Measurements from ENCODE around the gene PACRG.

The PACRG gene

GRCh38 chr6:163230901-163231300, 503.1 kb downstream of the PACRG start:
- H3K27ac ChIP-seq (ENCODE audit: insufficient read depth, low read depth, low read length, poor library complexity, severe bottlenecking) = no peak overlapping the region
- H3K4me3 ChIP-seq (ENCODE audit: insufficient read depth, low read depth, low read length) = no peak overlapping the region
- no peaks in the 10 kb centered on the region for H3K36me3 ChIP-seq (ENCODE audit: control insufficient read depth, insufficient read depth, low read length)
- no peaks in the 10 kb centered on the region for H3K27me3 ChIP-seq (ENCODE audit: control insufficient read depth, insufficient read depth, low read length, poor library complexity, severe bottlenecking)
- H3K9me3 ChIP-seq (ENCODE audit: control insufficient read depth, low read length) = no peaks in the 10 kb centered on the region
- no peaks in the 10 kb centered on the region for H3K4me1 ChIP-seq (ENCODE audit: control insufficient read depth, insufficient read depth, low read length)
- WGBS, 2 experiments = 92 to 95% methylated on average over 9 of the region's 9 CpGs

- Histone ChIP-seq H3K27ac (ENCODE audit: insufficient read depth, low read depth, low read length, poor library complexity, severe bottlenecking) (no peak overlapping the region), H3K4me1 (ENCODE audit: control insufficient read depth, insufficient read depth, low read length) (no peaks in the 10 kb centered on the region), H3K27me3 (ENCODE audit: control insufficient read depth, insufficient read depth, low read length, poor library complexity, severe bottlenecking) (no peaks in the 10 kb centered on the region), H3K4me3 (ENCODE audit: insufficient read depth, low read depth, low read length) (no peak overlapping the region), H3K36me3 (ENCODE audit: control insufficient read depth, insufficient read depth, low read length) (no peaks in the 10 kb centered on the region), H3K9me3 (ENCODE audit: control insufficient read depth, low read length) (no peaks in the 10 kb centered on the region)
- WGBS, 2 experiments = 87 to 93% methylated on average over 10 of the region's 10 CpGs
Observed at GRCh38 chr6:163231356-163232014, 503.7 kb downstream of the PACRG start.

- Histone ChIP-seq H3K4me3 (ENCODE audit: insufficient read depth, low read depth, low read length) (no peak overlapping the region), H3K4me1 (ENCODE audit: control insufficient read depth, insufficient read depth, low read length) (no peaks in the 10 kb centered on the region), H3K36me3 (ENCODE audit: control insufficient read depth, insufficient read depth, low read length) (no peaks in the 10 kb centered on the region), H3K27me3 (ENCODE audit: control insufficient read depth, insufficient read depth, low read length, poor library complexity, severe bottlenecking) (no peaks in the 10 kb centered on the region), H3K27ac (ENCODE audit: insufficient read depth, low read depth, low read length, poor library complexity, severe bottlenecking) (no peak overlapping the region), H3K9me3 (ENCODE audit: control insufficient read depth, low read length) (no peaks in the 10 kb centered on the region)
- 91% methylated on average over 7 of the region's 7 CpGs for WGBS, 2 experiments
Observed at GRCh38 chr6:163232015-163232523, 504.3 kb downstream of the PACRG start.

GRCh38 chr6:163232649-163233048, 504.9 kb downstream of the PACRG start:
- WGBS, 2 experiments = 83 to 84% methylated on average over 6 of the region's 6 CpGs
- Histone ChIP-seq H3K4me1 (ENCODE audit: control insufficient read depth, insufficient read depth, low read length) (no peaks in the 10 kb centered on the region), H3K4me3 (ENCODE audit: insufficient read depth, low read depth, low read length) (no peak overlapping the region), H3K27ac (ENCODE audit: insufficient read depth, low read depth, low read length, poor library complexity, severe bottlenecking) (no peak overlapping the region), H3K36me3 (ENCODE audit: control insufficient read depth, insufficient read depth, low read length) (no peaks in the 10 kb centered on the region), H3K27me3 (ENCODE audit: control insufficient read depth, insufficient read depth, low read length, poor library complexity, severe bottlenecking) (no peaks in the 10 kb centered on the region), H3K9me3 (ENCODE audit: control insufficient read depth, low read length) (no peaks in the 10 kb centered on the region)

- 100% methylated on average over 1 of the region's 2 CpGs; no CpG with 5 or more reads in 1 of the 2 experiments for WGBS, 2 experiments
- Histone ChIP-seq H3K27ac (ENCODE audit: insufficient read depth, low read depth, low read length, poor library complexity, severe bottlenecking) (no peak overlapping the region), H3K9me3 (ENCODE audit: control insufficient read depth, low read length) (no peaks in the 10 kb centered on the region), H3K27me3 (ENCODE audit: control insufficient read depth, insufficient read depth, low read length, poor library complexity, severe bottlenecking) (no peaks in the 10 kb centered on the region), H3K36me3 (ENCODE audit: control insufficient read depth, insufficient read depth, low read length) (no peaks in the 10 kb centered on the region), H3K4me3 (ENCODE audit: insufficient read depth, low read depth, low read length) (no peak overlapping the region), H3K4me1 (ENCODE audit: control insufficient read depth, insufficient read depth, low read length) (no peaks in the 10 kb centered on the region)
Observed at GRCh38 chr6:163237110-163237509, 509.3 kb downstream of the PACRG start.

- Histone ChIP-seq H3K4me1 (ENCODE audit: control insufficient read depth, insufficient read depth, low read length) (peaks cover 3% of the 10 kb centered on the region), H3K9me3 (ENCODE audit: control insufficient read depth, low read length) (no peaks in the 10 kb centered on the region), H3K4me3 (ENCODE audit: insufficient read depth, low read depth, low read length) (no peak overlapping the region), H3K27ac (ENCODE audit: insufficient read depth, low read depth, low read length, poor library complexity, severe bottlenecking) (no peak overlapping the region), H3K36me3 (ENCODE audit: control insufficient read depth, insufficient read depth, low read length) (no peaks in the 10 kb centered on the region), H3K27me3 (ENCODE audit: control insufficient read depth, insufficient read depth, low read length, poor library complexity, severe bottlenecking) (no peaks in the 10 kb centered on the region)
- WGBS, 2 experiments = 92% methylated on average over 19 of the region's 19 CpGs
Observed at GRCh38 chr6:163239572-163240340, 512.0 kb downstream of the PACRG start.

- no peak overlapping the region for H3K4me3 ChIP-seq (ENCODE audit: insufficient read depth, low read depth, low read length)
- H3K27me3 ChIP-seq (ENCODE audit: control insufficient read depth, insufficient read depth, low read length, poor library complexity, severe bottlenecking) = no peaks in the 10 kb centered on the region
- WGBS, 2 experiments = 94 to 95% methylated on average over 17 of the region's 17 CpGs
- H3K4me1 ChIP-seq (ENCODE audit: control insufficient read depth, insufficient read depth, low read length) = peaks cover 3% of the 10 kb centered on the region
- no peaks in the 10 kb centered on the region for H3K36me3 ChIP-seq (ENCODE audit: control insufficient read depth, insufficient read depth, low read length)
- no peak overlapping the region for H3K27ac ChIP-seq (ENCODE audit: insufficient read depth, low read depth, low read length, poor library complexity, severe bottlenecking)
- no peaks in the 10 kb centered on the region for H3K9me3 ChIP-seq (ENCODE audit: control insufficient read depth, low read length)
Observed at GRCh38 chr6:163240556-163240955, 512.8 kb downstream of the PACRG start.

GRCh38 chr6:163241683-163242082, 513.9 kb downstream of the PACRG start:
- Histone ChIP-seq H3K36me3 (ENCODE audit: control insufficient read depth, insufficient read depth, low read length) (no peaks in the 10 kb centered on the region), H3K4me3 (ENCODE audit: insufficient read depth, low read depth, low read length) (no peak overlapping the region), H3K27me3 (ENCODE audit: control insufficient read depth, insufficient read depth, low read length, poor library complexity, severe bottlenecking) (no peaks in the 10 kb centered on the region), H3K4me1 (ENCODE audit: control insufficient read depth, insufficient read depth, low read length) (peaks cover 3% of the 10 kb centered on the region), H3K9me3 (ENCODE audit: control insufficient read depth, low read length) (no peaks in the 10 kb centered on the region), H3K27ac (ENCODE audit: insufficient read depth, low read depth, low read length, poor library complexity, severe bottlenecking) (no peak overlapping the region)
- 79% methylated on average over 4 of the region's 4 CpGs for WGBS, 2 experiments

- H3K4me1 ChIP-seq (ENCODE audit: control insufficient read depth, insufficient read depth, low read length) = peaks cover 3% of the 10 kb centered on the region
- H3K4me3 ChIP-seq (ENCODE audit: insufficient read depth, low read depth, low read length) = no peak overlapping the region
- H3K36me3 ChIP-seq (ENCODE audit: control insufficient read depth, insufficient read depth, low read length) = no peaks in the 10 kb centered on the region
- H3K27me3 ChIP-seq (ENCODE audit: control insufficient read depth, insufficient read depth, low read length, poor library complexity, severe bottlenecking) = no peaks in the 10 kb centered on the region
- H3K27ac ChIP-seq (ENCODE audit: insufficient read depth, low read depth, low read length, poor library complexity, severe bottlenecking) = no peak overlapping the region
- no peaks in the 10 kb centered on the region for H3K9me3 ChIP-seq (ENCODE audit: control insufficient read depth, low read length)
- 95 to 98% methylated on average over 8 of the region's 8 CpGs for WGBS, 2 experiments
Observed at GRCh38 chr6:163243083-163243482, 515.3 kb downstream of the PACRG start.

GRCh38 chr6:163243692-163244589, 516.2 kb downstream of the PACRG start:
- peaks cover 6% of the 10 kb centered on the region for H3K4me1 ChIP-seq (ENCODE audit: control insufficient read depth, insufficient read depth, low read length)
- H3K36me3 ChIP-seq (ENCODE audit: control insufficient read depth, insufficient read depth, low read length) = no peaks in the 10 kb centered on the region
- no peak overlapping the region for H3K27ac ChIP-seq (ENCODE audit: insufficient read depth, low read depth, low read length, poor library complexity, severe bottlenecking)
- H3K9me3 ChIP-seq (ENCODE audit: control insufficient read depth, low read length) = no peaks in the 10 kb centered on the region
- H3K27me3 ChIP-seq (ENCODE audit: control insufficient read depth, insufficient read depth, low read length, poor library complexity, severe bottlenecking) = no peaks in the 10 kb centered on the region
- WGBS, 2 experiments = 80 to 84% methylated on average over 11 of the region's 11 CpGs
- H3K4me3 ChIP-seq (ENCODE audit: insufficient read depth, low read depth, low read length) = no peak overlapping the region
